B cell (primary cell): ENCODE data around the gene WSB2. TPM values are rescaled to one million over a fixed set of nuclear protein-coding genes. Genes with fewer than 3 reads are reported as not detected.

ENCODE experiments used
- ATAC-seq: fragments of 200-7000 bp; cut with Tn5 transposase; one replicate; pipeline ENCODE4 v1.10.0; 2021; ENCODE audit warnings: low read depth, mild to moderate bottlenecking, moderate number of reproducible peaks, moderate library complexity
- CTCF ChIA-PET: fragments of 350-600 bp; sonication (Branson Sonifier 250); formaldehyde crosslinking; loops from one replicate; lab custom pipeline; 2021; ENCODE audit warnings: antibody characterized with exemption, inconsistent platforms; lab: Charles Lee
- POLR2A ChIA-PET: fragments of 350-600 bp; sonication (Branson Sonifier 250); formaldehyde crosslinking; loops from one replicate; lab custom pipeline; 2021; ENCODE audit warnings: antibody characterized with exemption; lab: Charles Lee
- DNase-seq: peaks from one replicate; pipeline ENCODE4 v3.0.0; 2013
- H2AFZ ChIP-seq: 2 replicates; pipeline ENCODE4 v1.6.1; 2012; ENCODE audit warnings: mild to moderate bottlenecking, low read depth, low read length; ENCODE audit not compliant: insufficient read depth, poor library complexity, severe bottlenecking
- H3K27ac ChIP-seq, 2 donors: 1 replicate in 1 of 2; 2 replicates in 1 of 2; pipeline ENCODE4 v1.5.1; 2012 to 2013; ENCODE audit warnings: low read length in 2 of 2, mild to moderate bottlenecking in 2 of 2, moderate library complexity in 1 of 2
- H3K27me3 ChIP-seq, 4 experiments: fragments of 200-600 bp in 1 of 4; sonication (generic) in 1 of 4; replicated peaks in 1 of 4; 1 replicate in 2 of 4; 2 replicates in 2 of 4; pipeline versions ENCODE4 v1.6.1 to v1.7.0; 2013 to 2016; ENCODE audit warnings: low read length in 3 of 4, mild to moderate bottlenecking in 2 of 4, mixed read lengths in 1 of 4, moderate library complexity in 1 of 4; ENCODE audit not compliant: insufficient read depth in 4 of 4, control insufficient read depth in 3 of 4; ENCODE audit errors: control extremely low read depth in 1 of 4
- H3K36me3 ChIP-seq, 2 experiments: replicated peaks in 1 of 2; 1 replicate in 1 of 2; 2 replicates in 1 of 2; pipeline versions ENCODE4 v1.6.1 to v1.7.1; 2013; ENCODE audit warnings: low read length in 1 of 2; ENCODE audit not compliant: insufficient read depth in 2 of 2, control insufficient read depth in 1 of 2; ENCODE audit errors: control extremely low read depth in 1 of 2, extremely low read depth in 1 of 2
- H3K4me1 ChIP-seq, 2 donors: fragments of 200-600 bp in 1 of 2; sonication (generic) in 1 of 2; 1 replicate in 1 of 2; 2 replicates in 1 of 2; pipeline versions ENCODE4 v1.5.1 to v1.6.1; 2013 to 2017; ENCODE audit warnings: low read length in 2 of 2; ENCODE audit not compliant: control insufficient read depth in 2 of 2, insufficient read depth in 2 of 2
- H3K4me2 ChIP-seq: replicated peaks from 2 replicates; pipeline ENCODE3; 2012; ENCODE audit warnings: mild to moderate bottlenecking, low read depth, low read length; ENCODE audit not compliant: poor library complexity, severe bottlenecking
- H3K4me3 ChIP-seq, 5 experiments: fragments of 200-600 bp in 1 of 5; sonication (generic) in 1 of 5; 1 replicate in 3 of 5; 2 replicates in 2 of 5; pipeline versions ENCODE4 v1.5.1 to v1.7.0; 2011 to 2016; ENCODE audit warnings: low read length in 4 of 5, mild to moderate bottlenecking in 4 of 5, low read depth in 2 of 5, control low read depth in 1 of 5, moderate library complexity in 1 of 5; ENCODE audit not compliant: insufficient read depth in 1 of 5; ENCODE audit errors: control extremely low read depth in 1 of 5, extremely low read depth in 1 of 5
- H3K79me2 ChIP-seq: fragments of 200-600 bp; sonication (generic); one replicate; pipeline ENCODE4 v1.6.0; 2016; ENCODE audit warnings: low read length; ENCODE audit not compliant: control insufficient read depth, insufficient read depth
- H3K9ac ChIP-seq: fragments of 200-600 bp; sonication (generic); 2 replicates; pipeline ENCODE4 v1.6.1; 2017; ENCODE audit warnings: mild to moderate bottlenecking, low read length, moderate library complexity
- H3K9me3 ChIP-seq, 3 donors: one replicate each; pipeline versions ENCODE4 v1.6.1 to v1.7.1; 2013; ENCODE audit warnings: low read length in 2 of 3; ENCODE audit not compliant: control insufficient read depth in 2 of 3, insufficient read depth in 1 of 3; ENCODE audit errors: control extremely low read depth in 1 of 3
- H4K20me1 ChIP-seq: 2 replicates; pipeline ENCODE4 v1.6.0; 2012; ENCODE audit warnings: mild to moderate bottlenecking, low read length; ENCODE audit not compliant: insufficient read depth, control insufficient read depth, poor library complexity, severe bottlenecking
- H3K27ac Mint-ChIP-seq: one replicate; pipeline ENCODE4 v1.8.0; 2021; ENCODE audit warnings: mixed read lengths
- H3K27me3 Mint-ChIP-seq: one replicate; pipeline ENCODE4 v1.8.0; 2021; ENCODE audit warnings: mixed read lengths
- H3K4me1 Mint-ChIP-seq: one replicate; pipeline ENCODE4 v1.8.0; 2021; ENCODE audit warnings: mixed read lengths
- H3K4me3 Mint-ChIP-seq: one replicate; pipeline ENCODE4 v1.8.0; 2021; ENCODE audit warnings: mixed read lengths
- H3K9me3 Mint-ChIP-seq: one replicate; pipeline ENCODE4 v1.8.0; 2022; ENCODE audit warnings: mixed read lengths; ENCODE audit not compliant: insufficient read depth
- CTCF ChIP-seq: fragments of 200-600 bp; IDR thresholded peaks from one replicate; pipeline ENCODE4 v1.8.0; 2022; ENCODE audit warnings: antibody characterized with exemption, mild to moderate bottlenecking
- EZH2 ChIP-seq: IDR thresholded peaks from 2 replicates; pipeline ENCODE4 v1.6.1; 2012; ENCODE audit warnings: borderline replicate concordance, low read depth, mild to moderate bottlenecking, moderate library complexity, low read length; ENCODE audit not compliant: insufficient read depth, poor library complexity, severe bottlenecking
- WGBS: methylation state at CpG from one replicate; pipeline ENCODE4 v1.1.5; 2013; ENCODE audit warnings: missing lambda C conversion rate; ENCODE audit not compliant: insufficient coverage; 5-methylcytosine and 5-hydroxymethylcytosine counted together
- intact Hi-C: fragments of 100-400 bp; cut with micrococcal nuclease; formaldehyde crosslinking; loops from one replicate; pipeline ENCODE4 v1.10.0; 2022
- polyA plus RNA-seq: library from polyadenylated mRNA; depleted of rRNA; stranded (reverse); fragments of >200 nt; gene quantifications from 2 replicates; pipeline ENCODE4 v1.2.3, GENCODE V29; 2012
- total RNA-seq, 2 donors: library from RNA; stranded (reverse); fragments of 120-200 nt in 1 of 2; gene quantifications; 1 replicate in 1 of 2; 2 replicates in 1 of 2; pipeline versions ENCODE4 v1.2.3 to v1.2.4, GENCODE V29; 2013 to 2022

WSB2 gene
- total and polyA plus RNA-seq, 2 donors (not counting 1 experiment from before 2014, with no cell fraction given), result 12.3 to 21.4 TPM

DNA sequence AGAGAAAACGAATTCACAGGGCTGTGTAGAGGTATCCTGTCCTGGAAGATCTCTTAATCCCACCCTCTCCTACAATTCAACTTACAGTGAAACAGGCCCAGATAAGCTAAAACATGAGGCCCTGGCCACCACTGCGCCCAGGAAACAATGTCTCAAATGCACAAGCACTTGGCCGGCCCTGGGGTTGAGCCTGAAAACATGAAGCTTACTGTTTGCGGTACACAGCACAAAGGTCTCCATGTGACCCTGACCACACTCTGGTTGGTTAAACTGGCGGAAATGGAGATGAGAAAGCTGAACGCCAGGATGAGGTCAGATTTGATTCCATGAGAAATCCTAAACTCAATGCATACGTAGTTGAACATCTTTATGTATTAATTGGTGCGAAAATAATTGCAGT is 16.4 kb downstream of the WSB2 start:
- H3K27ac Mint-ChIP-seq, result no peak overlapping the region
- 94% methylated on average over 3 of the region's 8 CpGs for WGBS
- intact Hi-C loops, result no loop called here

DNA sequence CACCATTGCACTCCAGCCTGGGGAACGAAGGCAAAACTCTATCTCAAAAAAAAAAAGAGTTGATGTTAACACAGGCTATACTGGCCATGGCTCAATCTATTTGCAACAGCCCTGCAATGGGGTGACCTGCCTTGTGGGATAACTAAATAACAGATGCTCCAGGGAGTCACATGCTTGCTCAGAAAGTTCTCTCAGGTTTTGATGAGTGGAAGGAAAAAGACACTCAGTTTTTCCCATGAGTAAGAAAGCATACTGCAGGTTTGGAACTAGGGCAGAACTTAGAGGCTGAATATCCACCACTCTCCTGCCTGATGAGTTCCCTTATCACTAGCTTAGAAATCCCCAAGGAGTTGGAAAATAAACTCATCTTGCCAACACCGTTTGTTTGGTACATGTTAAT is 16.9 kb downstream of the WSB2 start:
- no peak overlapping the region for H3K4me3 Mint-ChIP-seq
- CTCF ChIA-PET, result no interaction called here
- H3K27me3 ChIP-seq, result no peaks in the 10 kb centered on the region
- H3K4me1 ChIP-seq, result no peaks in the 10 kb centered on the region
- no peaks in the 10 kb centered on the region for H3K9me3 Mint-ChIP-seq
- H3K4me3 ChIP-seq, result no peak overlapping the region
- H3K4me2 ChIP-seq, result no peak overlapping the region
- H3K27ac Mint-ChIP-seq, result no peak overlapping the region
- H3K27me3 Mint-ChIP-seq, result no peaks in the 10 kb centered on the region
- no peaks in the 10 kb centered on the region for H3K4me1 Mint-ChIP-seq
- peaks cover 0 to 27% of the 10 kb centered on the region in 2 experiments for H3K36me3 ChIP-seq
- H2AFZ ChIP-seq, result no peak overlapping the region
- H4K20me1 ChIP-seq, result no peaks in the 10 kb centered on the region
- WGBS, result no CpG with 5 or more reads among the region's 2 CpGs
- H3K9ac ChIP-seq, result no peak overlapping the region
- TF ChIP-seq EZH2, result no peak
- no peak for TF ChIP-seq CTCF
- no peaks in the 10 kb centered on the region for H3K9me3 ChIP-seq
- peaks cover 4% of the 10 kb centered on the region for H3K79me2 ChIP-seq
- ATAC-seq, result no peak
- POLR2A ChIA-PET, result no interaction called here
- intact Hi-C loops, result no loop called here
- H3K27ac ChIP-seq, result no peak overlapping the region
- DNase-seq, result no peak

More for the DNA sequence above, 16.4 kb downstream of the WSB2 start:
- no peaks in the 10 kb centered on the region for H3K9me3 Mint-ChIP-seq
- Histone ChIP-seq H3K36me3 (peaks cover 0 to 27% of the 10 kb centered on the region in 2 experiments), H3K9ac (no peak overlapping the region), H3K4me3 (no peak overlapping the region), H3K4me2 (no peak overlapping the region), H3K79me2 (peaks cover 4% of the 10 kb centered on the region), H3K27ac (no peak overlapping the region), H3K9me3 (no peaks in the 10 kb centered on the region), H4K20me1 (no peaks in the 10 kb centered on the region), H3K27me3 (no peaks in the 10 kb centered on the region), H2AFZ (no peak overlapping the region), H3K4me1 (no peaks in the 10 kb centered on the region)
- ChIA-PET CTCF (no interaction called here), POLR2A (no interaction called here)
- no peak overlapping the region for H3K4me3 Mint-ChIP-seq
- no peak for TF ChIP-seq EZH2
- TF ChIP-seq CTCF, result no peak
- no peaks in the 10 kb centered on the region for H3K27me3 Mint-ChIP-seq
- no peak for DNase-seq
- no peak for ATAC-seq
- no peaks in the 10 kb centered on the region for H3K4me1 Mint-ChIP-seq
